K562 (cell line): Measurements from ENCODE around the gene FGF11. TPM values are rescaled to one million over a fixed set of nuclear protein-coding genes. Genes with fewer than 3 reads are reported as not detected.

Experiments
- ARID4B ChIP-seq: sonication (generic); formaldehyde crosslinking; IDR thresholded peaks from 2 replicates; pipeline ENCODE4 v1.8.0; 2022; ENCODE audit warnings: mild to moderate bottlenecking, missing genetic modification reagents
- ASH1L ChIP-seq: fragments of 450-650 bp; IDR thresholded peaks from 2 replicates; pipeline ENCODE4 v1.6.1; 2018; ENCODE audit warnings: borderline replicate concordance, mild to moderate bottlenecking, low read depth; ENCODE audit not compliant: partially characterized antibody
- EP400 ChIP-seq: fragments of 450-650 bp; IDR thresholded peaks from 2 replicates; pipeline ENCODE4 v1.6.1; 2017; ENCODE audit warnings: antibody characterized with exemption, mild to moderate bottlenecking, moderate library complexity
- ESRRA ChIP-seq: fragments of 450-650 bp; IDR thresholded peaks from 2 replicates; pipeline ENCODE4 v1.6.1; 2014; ENCODE audit warnings: low read depth, mild to moderate bottlenecking, moderate library complexity, borderline replicate concordance
- HBP1 ChIP-seq: fragments of 450-650 bp; formaldehyde crosslinking; IDR thresholded peaks from 2 replicates; pipeline ENCODE4 v1.4.0; 2022; ENCODE audit warnings: missing genetic modification characterization
- HMGN3 ChIP-seq: IDR thresholded peaks from 2 replicates; pipeline ENCODE4 v1.6.1; 2011; ENCODE audit warnings: borderline replicate concordance, low read depth, mild to moderate bottlenecking, mixed read lengths, low read length; ENCODE audit not compliant: insufficient read length; ENCODE audit errors: extremely low read depth
- NFYB ChIP-seq: IDR thresholded peaks from 2 replicates; pipeline ENCODE4 v1.6.1; 2011; ENCODE audit warnings: mild to moderate bottlenecking, moderate library complexity; ENCODE audit not compliant: insufficient read length; ENCODE audit errors: extremely low read depth
- PML ChIP-seq: IDR thresholded peaks from 2 replicates; pipeline ENCODE4 v1.6.1; 2012; ENCODE audit warnings: low read length, inconsistent platforms
- SIN3B ChIP-seq: fragments of 450-650 bp; IDR thresholded peaks from 2 replicates; pipeline ENCODE4 v1.6.1; 2017; ENCODE audit warnings: low read depth, mild to moderate bottlenecking, moderate library complexity
- SP1 ChIP-seq: sonication (generic); formaldehyde crosslinking; IDR thresholded peaks from 2 replicates; pipeline ENCODE4 v1.8.1; 2022; ENCODE audit warnings: mild to moderate bottlenecking, missing genetic modification reagents
- ZBTB40 ChIP-seq, 2 experiments: fragments of 450-650 bp in 1 of 2; sonication (generic) in 1 of 2; formaldehyde crosslinking in 1 of 2; IDR thresholded peaks; 2 replicates each; pipeline versions ENCODE4 v1.7.1 to v1.9.0; 2016 to 2022; ENCODE audit warnings: inconsistent platforms in 1 of 2, mild to moderate bottlenecking in 1 of 2, missing genetic modification reagents in 1 of 2
- polyA plus RNA-seq, 8 experiments: library from polyadenylated mRNA; depleted of rRNA in 4 of 8; stranded (reverse) in 5 of 8; unstranded in 3 of 8; fragments of >200 nt; fragmentation: Nextera tagmentation in 2 of 8; fragmentation: Illumina TruSeq in 1 of 8; extraction: Ambion mirVana in 2 of 8; extraction: Trizol in 1 of 8; gene quantifications; 2 replicates each; pipeline versions ENCODE4 v1.2.1 to v1.2.3, GENCODE V29; 2011 to 2014; ENCODE audit warnings: inconsistent platforms in 1 of 8, missing spikeins in 1 of 8
- total RNA-seq, 7 experiments: library from RNA; depleted of rRNA in 6 of 7; stranded (reverse); fragments of >200 nt in 6 of 7; fragmentation: Illumina TruSeq in 2 of 7; extraction: Trizol in 2 of 7; gene quantifications; 2 replicates each; pipeline versions ENCODE4 v1.2.1 to v1.2.3, GENCODE V29; 2011 to 2021; ENCODE audit warnings: low replicate concordance in 1 of 7

FGF11 gene
- total and polyA plus RNA-seq, 9 of the 15 experiments (the other 6 are each of a cell fraction or from before 2014, with no cell fraction given) = 1.2 to 7.5 (median 3.0) TPM

- TF ChIP-seq SIN3B = peak; percentile 87
- peak; percentile 58; the same call in 1 of the 2 replicates for TF ChIP-seq ESRRA
- peak; percentile 51; the same call in 1 of the 2 replicates for TF ChIP-seq SP1
- peak; percentile 76 for TF ChIP-seq ARID4B
- TF ChIP-seq ZBTB40 (IDR thresholded peaks at IDR 0.05) = no peak
- no peak for TF ChIP-seq ZBTB40 (CRISPR knock-in tag; IDR thresholded peaks at IDR 0.05)
- peak; percentile 33; the same call in 1 of the 2 replicates for TF ChIP-seq PML
- TF ChIP-seq NFYB = peak; percentile 79
- TF ChIP-seq HMGN3 = peak; percentile 52
- TF ChIP-seq EP400 = peak; percentile 25; the same call in 1 of the 2 replicates
- peak; percentile 78 for TF ChIP-seq ASH1L
- TF ChIP-seq HBP1 (CRISPR knock-in tag) = no peak
Measured at GRCh38 chr17:7403977-7404736, 35.2 kb upstream of the FGF11 start, which contains the start of gene TMEM256 (continued).
